Measurements from ENCODE around the gene VWC2L. TPM values are rescaled to one million over a fixed set of nuclear protein-coding genes. Genes with fewer than 3 reads are reported as not detected.

VWC2L gene
- total and polyA plus RNA-seq, 2 of the 8 experiments (the other 6 are each of a cell fraction or from before 2014, with no cell fraction given) = not detected

DNA sequence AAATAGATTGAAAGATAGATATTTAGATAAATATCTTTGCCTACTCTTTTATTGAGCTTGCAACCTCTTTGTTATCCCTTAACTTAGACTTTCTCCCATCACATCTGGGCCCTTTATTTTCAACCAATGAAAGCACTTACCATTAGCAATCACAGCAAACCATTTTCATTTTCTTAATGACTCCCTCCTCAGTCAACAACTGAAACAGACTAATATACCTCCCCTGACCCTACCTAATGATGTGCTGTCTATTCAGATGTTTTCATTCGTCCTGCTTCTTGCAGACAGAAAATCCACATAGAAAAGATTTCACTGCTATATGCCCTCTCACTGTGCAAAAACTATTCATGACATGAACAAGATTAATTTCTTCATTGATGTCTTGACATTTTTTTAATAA, 154.4 kb downstream of the VWC2L start:
- H2AK5ac ChIP-seq (ENCODE audit: low read depth, low read length) = no peak overlapping the region
- no peak overlapping the region for H4K8ac ChIP-seq (ENCODE audit: extremely low read depth, insufficient read depth, low read length)
- H2BK12ac ChIP-seq (ENCODE audit: low read depth, low read length) = no peak overlapping the region
- H4K5ac ChIP-seq (ENCODE audit: insufficient read length, low read depth, low read length) = no peak overlapping the region
- H2BK120ac ChIP-seq (replicated peaks; ENCODE audit: low read depth, low read length) = no peak overlapping the region
- DNase-seq (ENCODE audit: low read depth in 1 of 2, low spot score in 2 of 2) = no peak
- no peak overlapping the region for H3K23ac ChIP-seq (ENCODE audit: insufficient read length)
- no peaks in the 10 kb centered on the region for H3K4me1 ChIP-seq (replicated peaks in 1 of 4; ENCODE audit: control insufficient read depth in 3 of 4, insufficient read depth in 4 of 4, low read length in 3 of 4)
- no peak overlapping the region for H3K9ac ChIP-seq (replicated peaks in 1 of 4; ENCODE audit: extremely low read depth in 1 of 4, low read depth in 3 of 4, low read length in 3 of 4)
- no peaks in the 10 kb centered on the region for H3K79me2 ChIP-seq (ENCODE audit: control insufficient read depth in 1 of 2, insufficient read depth in 2 of 2, low read length in 2 of 2)
- no peak overlapping the region for H3K4ac ChIP-seq (replicated peaks; ENCODE audit: insufficient read length, low read depth, low read length)
- H4K20me1 ChIP-seq (replicated peaks in 1 of 2; ENCODE audit: control insufficient read depth in 1 of 2, insufficient read depth in 2 of 2, low read length in 2 of 2) = no peaks in the 10 kb centered on the region
- no peak overlapping the region for H3K4me2 ChIP-seq (ENCODE audit: insufficient read depth in 1 of 2, low read depth in 2 of 2, low read length in 2 of 2)
- no peak overlapping the region for H3K4me3 ChIP-seq (ENCODE audit: extremely low read depth in 1 of 4, insufficient read depth in 2 of 4, low read depth in 3 of 4, low read length in 4 of 4)
- ChIA-PET CTCF (ENCODE audit: partially characterized antibody) (no interaction called here), POLR2A (ENCODE audit: partially characterized antibody) (no interaction called here)
- H3K14ac ChIP-seq (ENCODE audit: insufficient read length) = no peak overlapping the region
- FAIRE-seq = no peak
- no peaks in the 10 kb centered on the region for H3K79me1 ChIP-seq (ENCODE audit: low read depth, low read length)
- H3K56ac ChIP-seq (replicated peaks; ENCODE audit: insufficient read length, low read depth, low read length) = no peak overlapping the region
- H3K18ac ChIP-seq (ENCODE audit: extremely low read depth, low read length) = no peak overlapping the region
- no peak overlapping the region for H2AFZ ChIP-seq (ENCODE audit: low read length)
- no peak overlapping the region for H2BK15ac ChIP-seq (ENCODE audit: low read length)
- H3K9me3 ChIP-seq (ENCODE audit: insufficient read depth in 2 of 2, low read depth in 1 of 2, low read length in 1 of 2) = no peaks in the 10 kb centered on the region
- H3K27me3 ChIP-seq (replicated peaks in 1 of 4; ENCODE audit: control insufficient read depth in 3 of 4, extremely low read depth in 1 of 4, insufficient read depth in 3 of 4, low read length in 3 of 4) = no peaks in the 10 kb centered on the region
- WGBS, 2 experiments (ENCODE audit: extremely low coverage in 1 of 2, insufficient coverage in 1 of 2, insufficient read length in 1 of 2, insufficient replicate concordance in 2 of 2, low coverage in 1 of 2, low lambda C conversion rate in 2 of 2, missing lambda C conversion rate in 1 of 2) = 100% methylated on average over 1 of the region's 1 CpG; no CpG with 5 or more reads in 1 of the 2 experiments
- H4K91ac ChIP-seq (replicated peaks; ENCODE audit: insufficient read length, low read length) = no peak overlapping the region
- H3K23me2 ChIP-seq (ENCODE audit: low read depth, low read length) = no peaks in the 10 kb centered on the region
- H3K27ac ChIP-seq (ENCODE audit: low read depth, low read length) = no peak overlapping the region
- no peaks in the 10 kb centered on the region for H3K36me3 ChIP-seq (ENCODE audit: control insufficient read depth in 2 of 4, insufficient read depth in 4 of 4, low read length in 3 of 4)
- H2BK5ac ChIP-seq (ENCODE audit: low read depth, low read length) = no peak overlapping the region
- TF ChIP-seq RNF2 (IDR thresholded peaks at IDR 0.05; ENCODE audit: borderline replicate concordance, low read depth, low read length, missing control alignments, poor library complexity, severe bottlenecking) (no peak), CHD2 (IDR thresholded peaks at IDR 0.05; ENCODE audit: low read length) (no peak), BACH1 (IDR thresholded peaks at IDR 0.05; ENCODE audit: low read length) (no peak), RFX5 (IDR thresholded peaks at IDR 0.05; ENCODE audit: borderline replicate concordance, low read depth, low read length) (no peak), CBX5 (IDR thresholded peaks at IDR 0.05; ENCODE audit: low read depth, low read length) (no peak), KDM4A (IDR thresholded peaks at IDR 0.05; ENCODE audit: low read depth, low read length, severe bottlenecking) (no peak), POLR2A (IDR thresholded peaks at IDR 0.05; ENCODE audit: control extremely low read depth in 1 of 2, low read depth in 2 of 2, low read length in 2 of 2) (no peak)
- H2BK20ac ChIP-seq (ENCODE audit: low read length) = no peak overlapping the region

Measured in H1 (cell line).